ENCODE data around the gene TSPO2.
A peak's percentile ranks its signal among the peaks of the same experiment; 100 is the strongest.
"Not testable (repeated sequence)": the region's sequence is repeated elsewhere in the genome, so short reads cannot be mapped to it uniquely, and the experiment has no call there.

TSPO2 gene, protein sequence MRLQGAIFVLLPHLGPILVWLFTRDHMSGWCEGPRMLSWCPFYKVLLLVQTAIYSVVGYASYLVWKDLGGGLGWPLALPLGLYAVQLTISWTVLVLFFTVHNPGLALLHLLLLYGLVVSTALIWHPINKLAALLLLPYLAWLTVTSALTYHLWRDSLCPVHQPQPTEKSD

DNA sequence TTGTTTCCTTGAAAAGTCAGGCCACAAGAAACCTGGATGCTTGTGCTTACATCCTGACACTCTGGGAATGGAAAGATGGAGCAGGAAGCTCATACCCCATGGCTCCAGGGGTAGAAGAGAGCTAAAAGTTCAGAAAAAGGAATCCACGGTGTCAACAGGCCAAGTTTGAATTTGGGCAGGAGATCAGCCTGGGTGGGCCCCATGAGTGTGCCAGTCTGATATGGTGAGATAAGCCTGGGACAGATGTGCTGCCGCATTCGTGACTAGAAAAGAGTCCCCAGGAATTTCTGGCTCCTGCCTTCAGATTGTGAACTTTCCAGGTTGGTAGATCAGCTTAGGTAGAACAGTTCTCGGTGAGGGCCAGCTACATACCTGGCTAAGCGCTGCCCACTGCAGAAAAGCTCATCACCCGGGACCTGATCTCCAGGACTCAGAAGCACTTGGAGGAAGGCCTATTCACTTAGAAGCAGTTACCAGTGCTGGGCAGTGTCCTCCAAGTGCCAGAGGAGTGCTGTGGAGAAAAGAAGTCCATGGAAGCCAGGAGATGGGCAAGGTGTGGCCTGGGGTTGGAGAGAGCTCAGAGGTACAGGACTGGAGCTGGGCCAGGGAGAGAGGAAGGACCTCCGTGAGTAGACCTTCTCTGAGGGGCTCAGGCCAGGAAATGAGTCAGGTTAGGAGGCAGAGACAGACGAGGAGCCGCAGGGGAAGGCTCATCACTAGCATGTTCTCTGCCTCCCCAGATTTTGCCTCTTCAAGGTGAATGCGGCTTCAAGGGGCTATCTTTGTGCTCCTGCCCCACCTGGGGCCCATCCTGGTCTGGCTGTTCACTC, at the start of gene TSPO2:
TSS of gene TSPO2 (plus strand) at position 242 of the 830 bp plus-strand sequence. CDS start at position 761, 519 bp downstream.
- no peak for DNase-seq

DNA sequence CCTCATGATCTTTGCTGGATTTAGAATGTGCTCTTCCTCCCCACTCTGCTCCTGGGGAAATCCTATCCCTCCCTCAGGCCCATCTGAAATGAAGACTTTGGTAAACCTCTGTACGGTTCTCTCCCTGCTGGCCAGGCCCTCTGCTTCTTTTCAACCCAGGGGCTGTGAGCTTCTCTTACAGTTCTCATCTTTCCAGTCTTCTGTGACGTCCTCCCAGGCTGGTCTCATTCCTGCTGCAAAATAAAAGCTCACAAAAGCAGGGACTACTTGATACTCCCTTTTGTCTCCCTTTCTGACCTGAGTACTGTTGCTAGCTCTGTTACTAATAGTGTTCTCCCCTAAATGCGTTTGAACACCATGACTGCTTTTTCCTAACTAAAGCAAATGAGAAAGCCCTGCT, 49.5 kb upstream of the TSPO2 start:
- no peak for DNase-seq

DNA sequence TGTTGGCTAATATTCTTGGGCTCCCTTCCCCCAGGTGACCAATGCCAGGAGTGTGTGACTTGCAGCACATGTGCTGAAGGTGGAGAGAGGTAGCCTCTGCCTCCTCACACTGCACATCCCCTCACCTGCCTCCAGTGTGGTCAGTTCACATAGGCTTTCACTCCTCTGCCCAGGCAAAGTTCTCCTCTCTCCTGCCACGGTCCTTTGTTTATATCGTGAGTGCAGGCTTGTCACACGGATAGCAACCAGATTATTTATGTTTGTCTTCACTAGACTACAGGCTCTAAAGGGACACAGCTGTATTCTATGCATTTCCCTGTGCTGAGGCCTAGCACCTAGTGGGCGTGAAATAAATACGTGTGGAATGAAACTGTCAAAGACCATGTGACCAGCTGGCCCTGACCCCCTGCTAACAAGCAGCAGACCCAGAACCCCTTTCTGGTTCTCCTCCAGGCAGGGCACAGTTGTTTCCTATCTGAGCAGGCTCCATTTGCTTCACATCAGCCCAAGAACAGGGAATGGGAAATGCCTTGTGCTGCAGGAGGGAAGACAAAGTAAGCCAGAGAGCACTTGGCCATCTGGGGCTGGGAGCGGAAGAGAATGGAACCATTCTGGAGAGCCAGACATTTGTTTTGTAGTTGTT, 45.6 kb upstream of the TSPO2 start:
- no peak for DNase-seq

DNA sequence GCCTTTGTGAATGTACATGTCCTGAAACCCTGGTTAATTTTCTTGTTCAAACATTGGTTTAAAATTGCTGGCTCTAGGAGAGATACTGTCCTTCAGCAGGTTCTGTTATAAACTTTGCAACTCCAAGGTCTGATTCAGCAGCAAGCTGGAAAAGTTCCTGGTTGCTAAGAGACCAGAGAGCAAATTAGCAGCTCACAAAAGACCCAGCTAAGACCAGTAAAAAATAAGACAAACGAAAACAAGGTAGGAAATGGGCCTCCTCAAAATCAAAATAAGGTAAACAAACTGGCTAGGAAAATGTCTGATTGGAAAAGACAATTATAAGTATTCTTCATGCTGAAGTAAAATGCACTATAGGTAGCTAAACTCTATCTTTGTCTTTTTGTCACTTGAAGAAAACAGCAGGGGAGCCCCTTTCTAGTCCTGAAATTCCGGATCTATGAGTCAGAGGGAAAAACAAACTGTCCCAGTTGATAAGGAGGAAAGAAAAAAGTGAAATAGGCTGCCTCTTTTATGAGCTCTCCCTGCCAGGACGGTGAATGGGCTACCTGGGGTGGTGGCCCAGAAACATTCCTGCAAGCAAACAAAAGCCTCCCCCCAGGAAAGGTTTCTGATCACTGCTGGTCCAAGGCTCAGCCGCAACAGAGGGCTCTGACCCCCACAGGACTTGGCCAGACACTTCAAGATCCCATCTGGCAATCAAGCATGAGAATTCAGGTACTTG, 44.9 kb upstream of the TSPO2 start:
- DNase-seq, result peak; percentile 52

DNA sequence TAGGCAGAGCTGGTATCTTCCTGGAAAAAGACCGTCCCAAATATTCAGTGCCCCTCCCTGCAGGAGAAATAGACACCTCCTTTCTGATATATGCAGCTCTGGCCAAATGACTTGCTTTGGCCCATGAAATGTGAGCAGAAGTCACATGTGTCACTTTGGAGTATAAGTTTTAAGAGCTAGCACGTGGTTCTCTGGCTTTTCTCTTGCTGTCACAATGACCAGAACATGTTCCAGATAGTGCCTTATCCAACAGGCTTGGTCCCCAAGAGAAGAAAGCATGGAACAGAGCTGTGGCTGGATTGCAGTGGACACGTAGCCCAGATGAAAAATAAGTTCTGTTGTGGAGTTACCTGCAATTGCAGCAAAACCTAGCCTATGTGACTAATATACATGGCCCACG, 43.6 kb upstream of the TSPO2 start:
- DNase-seq, result no peak

DNA sequence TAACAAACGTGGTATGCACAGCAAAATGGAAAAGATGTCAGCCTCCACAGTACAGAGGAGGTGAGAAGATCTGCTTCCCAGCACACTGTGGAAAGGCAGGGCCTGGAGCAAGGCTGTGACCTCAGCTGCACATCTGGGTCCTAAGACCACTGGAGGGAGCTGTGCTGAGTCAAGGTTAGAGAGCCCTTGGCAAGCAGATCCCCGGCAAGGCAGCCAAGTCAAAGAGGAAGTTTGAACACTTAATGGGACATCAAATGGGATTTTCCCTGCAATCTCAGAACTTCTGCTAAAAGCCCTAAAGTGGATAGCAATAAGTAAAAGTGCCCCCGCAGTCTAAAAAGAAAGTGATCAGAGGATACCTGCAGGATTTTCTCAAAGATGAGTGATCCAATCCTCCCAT, 42.7 kb upstream of the TSPO2 start:
- peak; percentile 41 for DNase-seq

DNA sequence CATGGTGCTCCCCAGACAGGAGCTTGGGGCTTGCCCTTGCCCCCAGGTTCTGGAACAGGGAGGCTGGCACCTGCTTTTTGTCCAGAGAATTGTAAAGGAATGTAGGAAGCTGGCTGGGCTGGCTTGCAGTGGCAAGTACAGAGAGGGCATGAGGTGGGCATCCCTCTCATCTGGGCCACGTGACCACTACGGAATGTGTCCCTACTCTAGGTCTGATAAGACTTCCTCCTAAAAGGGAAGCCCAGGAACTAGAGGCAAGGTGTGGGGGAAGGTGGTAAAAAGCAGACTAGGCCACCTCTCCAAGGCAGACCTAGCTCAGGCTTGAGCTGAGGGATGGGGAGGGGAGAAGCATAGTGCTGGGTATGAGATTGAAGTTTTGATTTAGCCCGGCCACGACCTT, 42.0 kb upstream of the TSPO2 start:
- no peak for DNase-seq

DNA sequence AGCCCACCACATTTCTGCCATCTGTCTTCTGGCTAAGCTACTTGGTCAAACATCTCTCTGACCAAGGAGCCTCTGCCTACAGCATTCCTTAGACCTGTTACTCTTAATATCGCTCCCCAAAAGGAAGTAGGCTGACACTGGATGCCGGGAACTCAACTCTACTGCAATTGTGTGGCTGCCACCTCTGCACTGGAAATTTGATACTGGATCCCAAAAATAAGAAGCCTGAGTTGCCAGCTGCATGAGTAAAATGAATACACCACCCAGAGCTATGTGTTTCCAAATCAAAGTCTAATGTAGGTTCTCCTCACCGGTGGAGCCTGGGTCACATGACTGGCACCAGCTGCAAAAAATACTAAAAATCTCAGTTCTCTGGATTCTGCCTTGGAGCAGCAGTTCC, 40.1 kb upstream of the TSPO2 start:
- DNase-seq, result no peak

DNA sequence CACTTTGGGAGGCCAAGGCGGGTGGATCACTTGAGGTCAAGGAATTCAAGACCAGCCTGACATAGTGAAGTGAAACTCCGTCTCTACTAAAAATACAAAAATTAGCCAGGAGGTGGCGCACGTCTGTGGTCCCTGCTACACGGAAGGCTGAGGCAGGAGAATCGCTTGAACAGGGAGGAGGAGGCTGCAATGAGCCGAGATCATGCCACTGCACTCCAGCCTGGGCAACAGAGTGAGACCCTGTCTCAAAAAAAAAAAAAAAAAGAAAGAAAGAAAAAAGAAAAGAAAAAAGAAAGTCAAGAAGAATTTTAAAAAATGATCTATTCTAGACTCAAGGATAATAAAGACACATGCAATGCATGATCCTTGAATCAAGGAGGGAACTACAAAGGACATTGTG, 36.0 kb upstream of the TSPO2 start:
- DNase-seq, result peak; percentile 53

DNA sequence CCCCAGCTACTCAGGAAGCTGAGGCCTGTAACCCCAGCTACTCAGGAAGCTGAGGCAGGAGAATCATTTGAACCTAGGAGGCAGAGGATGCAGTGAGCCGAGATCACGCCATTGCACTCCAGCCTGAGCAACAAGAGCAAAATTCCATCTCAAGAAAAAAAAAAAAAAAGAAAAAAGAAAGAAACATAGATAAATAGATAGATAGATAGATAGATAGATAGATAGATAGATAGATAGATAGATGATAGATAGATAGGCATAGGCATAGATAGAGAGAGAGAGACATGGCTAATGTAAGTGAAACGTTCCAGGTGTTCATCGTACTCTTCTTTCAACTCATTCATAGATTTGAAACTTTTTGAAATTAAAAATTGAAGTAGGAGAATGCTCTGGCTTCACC, 35.3 kb upstream of the TSPO2 start:
- not testable (repeated sequence) for DNase-seq

DNA sequence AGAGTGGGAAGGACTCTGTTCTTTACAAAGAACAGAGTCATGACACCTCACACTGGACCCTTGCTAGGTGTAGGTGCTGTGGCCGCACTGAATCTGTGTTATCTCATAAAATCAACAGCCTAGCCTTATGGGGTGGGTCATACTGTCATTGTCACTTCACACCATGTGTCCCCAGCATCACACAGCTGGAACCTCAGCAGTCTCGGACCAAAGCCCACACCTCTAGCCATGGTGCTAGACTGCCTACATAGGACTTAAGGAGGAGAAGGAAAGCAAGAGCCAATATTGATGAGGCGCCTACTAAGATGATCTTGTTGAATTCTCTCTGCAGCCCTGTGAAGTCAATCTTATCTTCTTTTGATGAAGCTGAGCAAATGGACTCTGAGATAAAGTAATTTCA, 34.3 kb upstream of the TSPO2 start:
- no peak for DNase-seq

DNA sequence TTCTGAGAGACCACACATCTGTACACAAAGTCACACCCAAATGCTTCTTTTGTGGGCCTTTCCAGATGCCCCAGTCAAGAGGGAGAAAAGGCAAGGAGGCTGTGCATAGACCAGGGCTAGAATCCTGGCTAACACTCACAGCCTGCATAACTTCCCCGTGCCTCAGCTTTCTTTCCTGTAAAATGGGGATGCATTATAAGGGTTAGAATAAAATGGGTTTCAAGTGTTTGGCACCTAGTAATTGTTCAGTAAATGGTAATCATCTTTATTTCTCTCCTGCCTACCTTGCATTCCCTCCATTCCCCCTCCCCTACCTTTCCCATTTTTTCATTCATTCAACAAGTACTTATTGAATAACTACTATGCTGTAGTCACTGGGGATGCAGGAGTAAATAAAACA, 32.6 kb upstream of the TSPO2 start:
- no peak for DNase-seq

DNA sequence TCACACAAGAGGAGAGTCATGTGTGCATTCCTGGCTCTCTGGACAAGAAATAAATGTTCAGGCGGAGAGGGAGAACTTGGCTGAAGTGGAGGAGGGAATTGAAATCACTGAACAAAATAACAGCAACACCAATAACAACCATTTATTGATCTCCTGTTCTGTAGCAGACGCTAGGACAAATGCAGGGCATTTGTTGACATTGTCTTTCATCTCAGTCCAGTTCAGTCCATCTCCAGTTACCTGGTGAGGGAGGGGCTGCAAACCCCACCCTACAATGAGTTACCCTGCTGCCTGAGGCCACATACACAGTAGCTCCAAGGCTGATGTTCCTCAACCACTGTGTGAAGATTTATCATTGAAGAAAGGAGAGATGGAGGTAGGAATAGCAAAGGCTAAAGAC, 30.6 kb upstream of the TSPO2 start:
- DNase-seq, result no peak

DNA sequence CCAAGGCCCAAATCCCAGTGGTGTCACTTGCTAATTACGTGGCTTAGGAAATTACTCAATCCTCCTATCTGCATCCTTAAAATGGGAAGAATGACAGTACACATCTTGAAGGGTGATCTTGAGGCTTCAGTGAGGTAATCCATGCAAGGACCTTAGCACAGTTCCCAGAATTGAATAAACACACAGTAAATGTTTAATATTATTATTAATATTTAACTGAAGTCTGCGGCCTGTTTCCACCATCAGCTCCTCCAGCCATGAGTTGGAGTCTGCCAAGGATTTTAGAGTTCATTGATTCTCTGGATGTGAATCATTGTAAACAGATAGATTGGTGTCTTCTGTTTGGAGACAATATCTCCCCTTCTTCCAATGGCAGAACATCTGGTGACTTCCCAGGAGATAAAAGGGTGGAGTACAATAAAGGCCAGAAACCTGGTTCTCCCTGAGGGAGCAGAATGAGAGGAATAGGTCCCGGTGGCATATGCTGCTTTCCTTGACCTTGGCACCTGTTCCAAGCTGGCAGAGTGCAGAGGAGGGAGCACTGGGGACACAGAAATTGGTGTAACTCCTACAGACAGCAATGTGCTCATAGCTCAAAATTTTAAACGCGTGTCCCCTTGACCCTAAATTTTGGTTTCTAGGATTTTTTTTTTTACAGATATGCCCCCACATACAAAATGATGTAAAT, 28.7 kb upstream of the TSPO2 start:
- DNase-seq, result no peak

DNA sequence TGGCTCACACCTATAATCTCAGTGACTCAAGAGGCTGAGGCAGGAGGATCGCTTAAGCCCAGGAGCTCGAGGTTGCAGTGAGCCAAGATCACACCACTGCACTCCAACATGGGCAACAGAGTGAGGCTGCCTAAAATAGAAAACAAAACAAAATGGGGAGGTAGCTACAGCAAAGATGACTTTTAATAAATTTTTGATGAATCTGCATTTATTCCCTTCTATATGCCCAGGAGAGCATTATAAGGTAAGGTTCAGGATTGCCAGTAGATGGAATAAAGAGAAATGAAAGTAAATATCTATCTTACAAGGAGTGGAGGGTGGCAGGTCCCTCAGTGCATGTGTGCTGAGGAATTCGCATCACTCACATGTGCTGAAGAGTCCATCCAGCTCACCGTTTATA, 27.5 kb upstream of the TSPO2 start:
- DNase-seq, result no peak

DNA sequence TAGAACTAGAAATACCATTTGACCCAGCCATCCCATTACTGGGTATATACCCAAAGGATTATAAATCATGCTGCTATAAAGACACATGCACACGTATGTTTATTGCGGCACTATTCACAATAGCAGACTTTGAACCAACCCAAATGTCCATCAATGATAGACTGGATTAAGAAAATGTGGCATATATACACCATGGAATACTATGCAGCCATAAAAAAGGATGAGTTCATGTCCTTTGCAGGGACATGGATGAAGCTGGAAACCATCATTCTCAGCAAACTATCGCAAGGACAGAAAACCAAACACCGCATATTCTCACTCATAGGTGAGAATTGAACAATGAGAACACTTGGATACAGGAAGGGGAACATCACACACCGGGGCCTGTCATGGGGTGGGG, 26.4 kb upstream of the TSPO2 start:
- not testable (repeated sequence) for DNase-seq

DNA sequence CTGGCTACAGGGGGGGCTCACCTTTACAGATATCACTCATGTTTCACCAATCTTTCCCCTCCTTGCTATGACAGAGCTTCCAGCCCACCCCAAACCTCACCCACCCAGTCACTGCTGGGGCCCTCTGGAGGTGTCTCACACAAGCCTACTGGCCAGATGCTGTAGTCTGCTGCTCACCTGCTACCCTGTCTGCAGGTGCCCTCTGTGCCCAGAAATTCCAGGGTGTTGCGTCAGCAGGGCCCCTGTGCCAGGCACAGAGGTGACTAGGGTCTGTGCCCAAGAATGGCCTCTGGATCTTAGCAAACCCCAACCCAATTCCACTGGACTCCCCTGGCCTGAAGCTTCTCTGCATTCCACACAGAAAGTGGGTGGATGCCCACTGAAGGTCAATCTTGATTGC, 24.6 kb upstream of the TSPO2 start:
- no peak for DNase-seq

DNA sequence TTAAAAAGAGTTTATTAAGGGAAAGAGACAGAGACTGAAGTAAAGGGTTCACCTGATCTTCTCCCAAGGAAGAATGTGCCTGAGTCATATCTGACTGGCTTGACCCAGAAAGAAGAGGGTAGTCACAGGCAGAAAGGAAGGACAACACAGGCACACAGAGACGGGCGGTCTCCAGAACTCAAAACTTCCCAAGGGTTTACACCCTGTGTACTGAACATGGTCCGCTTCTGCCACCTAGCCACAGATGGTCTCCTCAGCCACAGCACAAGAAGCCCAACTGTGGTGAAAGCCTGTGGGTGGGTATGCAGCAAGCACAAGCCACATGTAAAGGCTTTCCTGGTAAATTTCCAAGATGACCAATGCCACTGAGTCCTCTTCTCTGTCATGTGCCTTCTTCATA, 20.4 kb upstream of the TSPO2 start:
- DNase-seq, result peak; percentile 70

DNA sequence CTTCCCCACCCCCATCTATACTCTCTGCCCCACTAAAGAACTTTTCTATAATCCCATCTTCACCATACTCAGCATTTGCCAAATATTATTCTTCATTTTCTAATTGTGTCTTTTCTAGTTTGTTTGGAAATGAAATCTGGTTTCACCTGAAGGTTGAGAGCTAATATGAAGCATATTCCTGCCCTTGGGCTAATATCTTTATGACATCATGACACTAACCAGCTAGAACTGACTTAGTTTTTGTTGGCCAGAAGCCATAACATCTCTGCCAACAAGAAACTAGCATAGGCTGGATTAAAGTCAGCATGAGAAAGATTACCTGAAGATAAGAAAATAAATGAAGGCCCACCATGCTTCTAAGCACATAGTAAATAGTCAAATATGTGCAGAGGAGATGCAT, 20.0 kb upstream of the TSPO2 start:
- no peak for DNase-seq

DNA sequence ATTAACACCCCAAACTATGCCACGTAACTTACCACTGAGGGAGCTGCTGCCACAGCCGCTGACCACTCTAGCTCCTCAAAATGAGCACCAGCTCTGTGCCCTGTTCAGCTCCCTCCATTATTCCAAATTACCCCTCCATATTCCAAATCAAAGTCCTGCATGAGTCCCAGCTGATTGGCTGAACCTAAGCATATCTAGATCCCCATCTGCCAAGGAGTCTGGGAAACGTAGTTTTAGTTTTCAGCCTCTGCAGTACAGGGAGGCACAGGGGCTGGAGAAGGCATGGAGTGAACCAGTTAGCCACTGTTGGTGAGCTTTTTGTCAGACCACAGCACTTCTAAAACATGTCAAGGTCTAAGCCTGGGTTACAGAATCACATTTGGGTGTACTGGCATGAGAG, 19.2 kb upstream of the TSPO2 start:
- DNase-seq, result no peak

DNA sequence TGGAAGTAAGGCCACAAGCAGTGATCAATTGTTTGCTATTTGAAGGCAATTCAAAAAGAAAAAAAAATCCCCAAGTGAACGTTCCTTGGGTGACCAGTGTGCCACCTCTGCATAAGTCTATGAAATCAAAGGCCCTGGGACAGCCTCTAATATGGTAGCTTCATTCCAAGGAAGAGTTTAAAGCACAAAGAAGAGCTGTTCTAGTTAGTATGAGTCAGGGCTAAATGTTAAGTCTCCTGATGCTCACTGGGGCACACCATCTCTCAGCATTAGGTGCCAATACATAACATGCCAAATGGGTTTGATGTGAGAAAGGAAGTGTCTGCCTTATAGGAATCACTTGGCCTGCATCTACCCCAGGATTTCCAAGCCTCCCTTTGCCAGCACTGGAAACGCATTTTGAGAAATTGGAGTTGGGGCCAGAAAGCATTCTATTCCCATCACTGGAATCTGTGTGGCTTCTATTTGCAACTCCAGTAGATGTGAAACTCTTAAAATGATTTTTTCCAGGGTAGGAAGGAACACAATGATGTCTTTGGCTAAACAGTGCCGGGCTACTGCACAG, 16.2 kb upstream of the TSPO2 start:
- no peak for DNase-seq

DNA sequence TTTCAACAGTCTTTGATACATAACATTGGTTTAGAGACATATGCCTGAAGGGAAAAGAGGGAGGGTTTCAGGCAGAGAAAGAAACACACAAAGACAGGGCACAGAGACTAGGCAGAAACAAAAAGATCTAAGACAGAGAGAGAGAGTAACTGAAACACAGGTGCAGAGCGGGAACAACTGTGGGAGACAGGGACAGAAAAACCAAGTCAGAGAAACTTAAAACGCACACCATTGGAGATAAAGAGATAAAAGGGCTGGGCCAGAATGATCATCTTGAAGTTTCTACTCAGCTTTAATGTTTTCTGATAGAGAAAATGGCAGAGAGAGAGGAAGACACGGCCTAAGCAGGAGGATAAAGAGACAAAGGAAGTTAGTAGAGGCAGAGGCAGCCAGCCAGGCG, 15.0 kb upstream of the TSPO2 start:
- no peak for DNase-seq
